ENCODE results near the gene RALGPS1. TPM values are rescaled to one million over a fixed set of nuclear protein-coding genes. Genes with fewer than 3 reads are reported as not detected.

RALGPS1 gene
- total and polyA plus RNA-seq, 3 experiments from 2014 or later: 1.6 to 3.2 (median 2.4) TPM

DNA sequence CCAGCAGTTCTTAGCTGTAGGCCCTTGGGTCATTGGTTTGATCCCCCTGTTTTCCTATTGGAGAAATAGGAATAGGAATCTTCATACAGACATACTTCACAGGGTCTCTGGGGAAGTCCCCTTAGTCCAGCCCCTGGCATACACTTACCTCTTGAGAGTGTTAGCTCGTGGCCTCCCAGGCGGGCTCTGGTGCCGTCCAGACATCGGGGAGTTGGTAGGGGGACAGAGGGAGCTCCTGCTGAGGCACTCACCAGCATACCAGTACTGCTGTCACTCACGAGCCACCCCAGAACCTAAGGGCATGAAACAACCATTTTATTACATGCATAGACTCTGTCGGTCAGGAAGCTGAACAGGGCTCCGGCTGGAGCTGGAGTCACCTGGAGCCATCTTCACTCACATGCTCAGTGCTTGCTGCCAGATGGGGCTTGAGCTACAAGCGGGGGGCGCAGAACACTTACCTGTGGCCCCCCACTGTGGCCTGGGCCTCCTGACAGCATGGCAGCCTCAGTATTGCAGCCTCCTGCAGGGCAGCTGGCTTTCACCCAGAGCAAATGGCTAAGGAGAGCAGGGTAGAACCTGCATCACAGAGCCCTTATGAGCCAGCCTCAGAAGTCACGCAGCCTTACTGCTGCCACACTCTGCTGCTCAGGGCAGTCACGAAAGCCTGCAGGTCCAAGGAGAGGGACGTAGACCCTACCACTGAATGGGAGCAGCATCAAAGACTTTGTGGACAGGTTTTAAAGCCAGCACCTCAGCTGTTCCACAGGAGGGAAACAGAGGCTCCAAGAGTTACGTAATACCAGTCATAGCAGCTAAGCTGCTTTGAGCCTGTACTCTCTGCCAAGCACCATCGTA, 266.1 kb downstream of the RALGPS1 start:
- CTCF ChIA-PET: interaction anchor here (1.3 kb wide), 1 partner anchor 18 kb away, joined by 4 read pairs; no protein-coding TSS in a partner anchor

DNA sequence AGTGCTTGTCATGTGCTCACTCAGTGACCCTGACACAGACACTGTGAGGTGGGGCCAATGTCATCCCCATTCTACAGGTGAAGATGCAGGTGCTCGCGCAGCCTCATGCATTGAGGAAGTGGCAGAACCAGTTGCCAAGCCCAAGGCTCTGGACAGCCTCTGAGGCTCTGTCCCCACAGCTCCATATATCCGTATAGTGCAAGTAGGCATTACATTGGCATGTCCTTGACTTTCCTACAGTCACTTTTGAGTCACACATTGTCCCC, 266.7 kb downstream of the RALGPS1 start:
- POLR2A ChIA-PET: no interaction called here
- no peak for DNase-seq
- H3K36me3 Mint-ChIP-seq: peaks cover 0 to 7% (median 6%) of the 10 kb centered on the region in 3 donors
- CTCF ChIA-PET: interaction anchor here (1.3 kb wide), 1 partner anchor 17 kb away, joined by 4 read pairs; no protein-coding TSS in a partner anchor
- no peaks in the 10 kb centered on the region for H3K9me3 ChIP-seq (ENCODE audit: low read length)
- H3K4me3 ChIP-seq (ENCODE audit: low read length): no peak overlapping the region
- no peak overlapping the region for H3K27ac ChIP-seq (ENCODE audit: low read depth, low read length)
- no peaks in the 10 kb centered on the region for H3K4me1 Mint-ChIP-seq
- no peaks in the 10 kb centered on the region for H3K27me3 Mint-ChIP-seq
- no peak overlapping the region for H3K4me3 Mint-ChIP-seq
- no peaks in the 10 kb centered on the region for H3K36me3 ChIP-seq (ENCODE audit: insufficient read depth, low read length)
- H3K9me3 Mint-ChIP-seq: no peaks in the 10 kb centered on the region
- H3K4me1 ChIP-seq (ENCODE audit: insufficient read depth, low read length): no peaks in the 10 kb centered on the region
- no peaks in the 10 kb centered on the region for H3K27me3 ChIP-seq (ENCODE audit: insufficient read depth, low read length, poor library complexity, severe bottlenecking)
- no peak overlapping the region for H3K27ac Mint-ChIP-seq

More for the DNA sequence above, 266.1 kb downstream of the RALGPS1 start:
- Mint-ChIP-seq H3K36me3 (peaks cover 0 to 9% (median 8%) of the 10 kb centered on the region in 3 donors), H3K4me1 (no peaks in the 10 kb centered on the region), H3K27ac (no peak overlapping the region), H3K9me3 (no peaks in the 10 kb centered on the region), H3K4me3 (no peak overlapping the region), H3K27me3 (no peaks in the 10 kb centered on the region)
- Histone ChIP-seq H3K4me1 (ENCODE audit: insufficient read depth, low read length) (no peaks in the 10 kb centered on the region), H3K36me3 (ENCODE audit: insufficient read depth, low read length) (no peaks in the 10 kb centered on the region), H3K27me3 (ENCODE audit: insufficient read depth, low read length, poor library complexity, severe bottlenecking) (no peaks in the 10 kb centered on the region), H3K9me3 (ENCODE audit: low read length) (no peaks in the 10 kb centered on the region), H3K27ac (ENCODE audit: low read depth, low read length) (no peak overlapping the region), H3K4me3 (ENCODE audit: low read length) (no peak overlapping the region)
- no peak for DNase-seq
- POLR2A ChIA-PET: no interaction called here

DNA sequence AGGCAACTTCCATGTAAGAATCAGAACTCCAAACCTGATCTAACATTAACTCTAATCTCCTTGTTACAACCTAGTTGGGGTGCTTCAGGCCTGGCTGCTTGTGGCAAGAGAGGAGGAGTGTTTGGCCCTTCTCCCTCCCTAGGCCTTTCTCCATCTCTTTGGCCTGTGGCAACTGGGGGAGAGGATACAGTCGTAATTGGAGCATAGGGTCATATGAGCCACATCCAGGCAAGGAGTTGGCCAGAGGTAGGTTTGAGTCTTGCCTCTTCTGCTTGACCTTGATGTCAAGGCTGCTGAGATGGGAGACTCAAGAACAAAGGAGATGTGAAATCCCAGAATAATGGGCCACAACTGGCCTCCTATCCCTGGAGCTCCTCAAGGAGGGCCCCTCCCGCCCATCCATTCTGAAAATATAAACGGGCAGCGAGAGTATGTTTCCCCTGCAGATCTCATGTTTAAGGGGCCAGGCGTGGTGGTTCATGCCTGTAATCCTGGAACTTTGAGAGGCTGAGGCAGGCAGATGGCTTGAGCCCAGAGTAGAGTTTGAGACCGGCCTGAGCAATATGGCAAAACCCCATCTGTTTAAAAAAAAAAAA, 267.1 kb downstream of the RALGPS1 start:
- Histone ChIP-seq H3K27ac (ENCODE audit: low read depth, low read length) (no peak overlapping the region), H3K4me3 (ENCODE audit: low read length) (no peak overlapping the region), H3K9me3 (ENCODE audit: low read length) (no peaks in the 10 kb centered on the region), H3K27me3 (ENCODE audit: insufficient read depth, low read length, poor library complexity, severe bottlenecking) (no peaks in the 10 kb centered on the region), H3K4me1 (ENCODE audit: insufficient read depth, low read length) (no peaks in the 10 kb centered on the region), H3K36me3 (ENCODE audit: insufficient read depth, low read length) (no peaks in the 10 kb centered on the region)
- POLR2A ChIA-PET: no interaction called here
- CTCF ChIA-PET: interaction anchor here (1.3 kb wide), 1 partner anchor 17 kb away, joined by 4 read pairs; no protein-coding TSS in a partner anchor
- H3K27me3 Mint-ChIP-seq: no peaks in the 10 kb centered on the region
- H3K4me3 Mint-ChIP-seq: no peak overlapping the region
- no peaks in the 10 kb centered on the region for H3K9me3 Mint-ChIP-seq
- no peaks in the 10 kb centered on the region for H3K4me1 Mint-ChIP-seq
- H3K27ac Mint-ChIP-seq: no peak overlapping the region
- DNase-seq: no peak
- H3K36me3 Mint-ChIP-seq: peaks cover 0 to 7% (median 6%) of the 10 kb centered on the region in 3 donors

DNA sequence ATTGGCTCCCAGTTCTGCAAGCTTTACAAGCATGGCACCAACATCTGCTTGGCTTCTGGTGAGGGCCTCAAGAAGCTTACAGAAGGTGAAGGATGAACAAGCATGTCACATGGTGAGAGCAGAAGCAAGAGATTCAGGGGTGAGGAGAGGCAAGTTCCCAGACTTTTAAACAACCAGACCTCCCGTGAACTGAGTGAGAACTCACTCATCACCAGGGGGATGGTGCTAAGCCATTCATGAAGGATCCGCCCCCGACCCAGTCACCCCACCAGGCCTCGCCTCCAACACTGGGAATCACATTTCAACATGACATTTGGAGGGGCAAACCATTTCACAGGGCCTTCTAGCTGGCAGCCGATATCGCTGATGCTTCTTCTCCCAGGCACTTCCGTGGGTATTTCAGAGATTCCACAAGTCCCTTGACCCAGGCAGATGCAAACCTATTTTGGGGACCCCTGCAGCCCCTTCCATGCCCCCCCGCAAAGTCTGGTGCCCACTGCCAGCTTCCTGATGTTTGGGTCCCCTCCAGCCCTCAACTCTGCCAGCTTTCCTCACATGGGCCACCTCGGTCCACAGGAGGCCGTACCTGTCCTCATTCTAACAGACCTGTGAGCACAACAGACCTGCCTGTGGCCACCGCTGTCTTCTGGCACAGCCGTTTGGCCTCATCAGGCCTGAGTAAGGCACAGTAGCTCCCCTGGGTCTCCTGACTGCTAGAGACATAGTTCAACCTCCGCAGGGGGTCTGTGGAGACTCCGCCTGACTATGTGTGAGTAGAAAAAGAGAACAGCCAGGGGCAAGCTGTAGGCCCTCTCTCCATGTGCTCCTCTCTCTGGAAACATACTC, 268.5 kb downstream of the RALGPS1 start:
- no peaks in the 10 kb centered on the region for H3K9me3 Mint-ChIP-seq
- no peaks in the 10 kb centered on the region for H3K27me3 ChIP-seq (ENCODE audit: insufficient read depth, low read length, poor library complexity, severe bottlenecking)
- no peaks in the 10 kb centered on the region for H3K36me3 ChIP-seq (ENCODE audit: insufficient read depth, low read length)
- H3K9me3 ChIP-seq (ENCODE audit: low read length): no peaks in the 10 kb centered on the region
- peaks cover 0 to 1% of the 10 kb centered on the region in 2 donors for H3K27me3 Mint-ChIP-seq
- H3K4me1 Mint-ChIP-seq: no peaks in the 10 kb centered on the region
- H3K27ac ChIP-seq (ENCODE audit: low read depth, low read length): no peak overlapping the region
- no peak overlapping the region for H3K4me3 ChIP-seq (ENCODE audit: low read length)
- no peak overlapping the region for H3K4me3 Mint-ChIP-seq
- no peaks in the 10 kb centered on the region for H3K4me1 ChIP-seq (ENCODE audit: insufficient read depth, low read length)
- H3K36me3 Mint-ChIP-seq: peaks cover 0 to 6% (median 5%) of the 10 kb centered on the region in 3 donors
- peak overlapping the region in 2 of 8 donors; percentile 11 to 36 for H3K27ac Mint-ChIP-seq
- POLR2A ChIA-PET: no interaction called here
- CTCF ChIA-PET: no interaction called here
- no peak for DNase-seq

DNA sequence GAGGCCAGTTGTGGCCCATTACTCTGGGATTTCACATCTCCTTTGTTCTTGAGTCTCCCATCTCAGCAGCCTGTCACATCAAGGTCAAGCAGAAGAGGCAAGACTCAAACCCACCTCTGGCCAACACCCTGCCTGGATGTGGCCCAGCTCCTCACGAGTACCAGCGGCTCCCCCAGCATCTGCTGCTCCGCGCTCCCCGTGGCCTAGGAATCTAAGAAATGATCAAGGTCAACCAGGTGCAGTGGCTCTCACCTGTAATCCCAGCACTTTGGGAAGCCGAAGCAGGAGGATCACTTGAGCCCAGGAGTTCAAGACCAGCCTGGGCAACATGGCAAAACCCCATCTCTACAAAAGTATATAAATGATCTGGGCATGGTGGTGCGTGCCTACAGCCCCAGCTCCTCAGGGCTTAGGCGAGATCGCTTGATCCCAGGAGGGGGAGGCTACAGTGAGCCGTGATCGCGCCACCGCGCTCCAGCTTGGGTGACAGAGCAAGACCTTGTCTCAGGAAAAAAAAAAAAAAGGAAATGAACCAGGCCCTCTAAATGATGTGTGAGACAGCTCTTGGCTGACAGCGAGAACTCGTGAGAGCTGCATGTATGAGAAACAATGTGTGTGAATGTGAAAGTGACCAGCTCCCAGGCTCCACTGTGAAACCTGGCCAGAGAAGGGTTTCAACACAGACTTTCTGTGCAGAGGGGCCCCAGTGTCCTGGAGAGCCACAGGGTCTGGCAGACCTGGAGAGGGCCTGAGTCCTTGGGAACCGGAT, 269.4 kb downstream of the RALGPS1 start:
- peaks cover 0 to 1% of the 10 kb centered on the region in 2 donors for H3K27me3 Mint-ChIP-seq
- Histone ChIP-seq H3K27ac (ENCODE audit: low read depth, low read length) (no peak overlapping the region), H3K4me3 (ENCODE audit: low read length) (no peak overlapping the region), H3K9me3 (ENCODE audit: low read length) (no peaks in the 10 kb centered on the region), H3K36me3 (ENCODE audit: insufficient read depth, low read length) (no peaks in the 10 kb centered on the region), H3K4me1 (ENCODE audit: insufficient read depth, low read length) (no peaks in the 10 kb centered on the region), H3K27me3 (ENCODE audit: insufficient read depth, low read length, poor library complexity, severe bottlenecking) (no peaks in the 10 kb centered on the region)
- ChIA-PET POLR2A (no interaction called here), CTCF (no interaction called here)
- H3K36me3 Mint-ChIP-seq: peaks cover 0 to 6% (median 5%) of the 10 kb centered on the region in 3 donors
- H3K9me3 Mint-ChIP-seq: no peaks in the 10 kb centered on the region
- no peak overlapping the region for H3K4me3 Mint-ChIP-seq
- DNase-seq: no peak
- H3K27ac Mint-ChIP-seq: peak overlapping the region in 3 of 8 donors; percentile 11 to 50 (median 36)
- no peaks in the 10 kb centered on the region for H3K4me1 Mint-ChIP-seq

DNA sequence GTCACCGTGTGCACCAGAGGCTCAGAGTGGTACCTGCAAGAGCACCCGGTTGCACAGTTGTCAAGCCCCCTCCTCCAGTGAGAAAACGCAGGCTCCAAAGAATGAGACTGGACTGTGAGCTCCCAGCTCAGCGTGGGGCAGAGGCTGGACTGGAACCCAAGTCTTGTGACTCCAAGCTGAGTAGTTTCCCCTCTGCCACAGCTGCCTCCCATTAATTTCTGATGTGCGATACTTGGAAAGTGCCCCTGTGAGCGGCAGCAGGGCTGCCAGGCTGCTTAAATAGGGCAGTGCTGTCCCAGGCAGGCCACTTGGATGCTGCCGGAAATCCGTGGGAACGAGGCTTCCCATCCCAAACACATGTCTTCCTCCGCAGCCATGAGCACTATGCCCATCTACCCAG, 270.1 kb downstream of the RALGPS1 start:
- Histone ChIP-seq H3K4me1 (ENCODE audit: insufficient read depth, low read length) (no peaks in the 10 kb centered on the region), H3K27ac (ENCODE audit: low read depth, low read length) (no peak overlapping the region), H3K9me3 (ENCODE audit: low read length) (no peaks in the 10 kb centered on the region), H3K27me3 (ENCODE audit: insufficient read depth, low read length, poor library complexity, severe bottlenecking) (no peaks in the 10 kb centered on the region), H3K36me3 (ENCODE audit: insufficient read depth, low read length) (no peaks in the 10 kb centered on the region), H3K4me3 (ENCODE audit: low read length) (no peak overlapping the region)
- Mint-ChIP-seq H3K27ac (peak overlapping the region in 1 of 8 donors; percentile 77), H3K36me3 (peaks cover 0 to 6% (median 5%) of the 10 kb centered on the region in 3 donors), H3K27me3 (peaks cover 0 to 1% of the 10 kb centered on the region in 2 donors), H3K4me3 (no peak overlapping the region), H3K9me3 (no peaks in the 10 kb centered on the region), H3K4me1 (no peaks in the 10 kb centered on the region)
- ChIA-PET CTCF (no interaction called here), POLR2A (no interaction called here)
- DNase-seq: no peak

DNA sequence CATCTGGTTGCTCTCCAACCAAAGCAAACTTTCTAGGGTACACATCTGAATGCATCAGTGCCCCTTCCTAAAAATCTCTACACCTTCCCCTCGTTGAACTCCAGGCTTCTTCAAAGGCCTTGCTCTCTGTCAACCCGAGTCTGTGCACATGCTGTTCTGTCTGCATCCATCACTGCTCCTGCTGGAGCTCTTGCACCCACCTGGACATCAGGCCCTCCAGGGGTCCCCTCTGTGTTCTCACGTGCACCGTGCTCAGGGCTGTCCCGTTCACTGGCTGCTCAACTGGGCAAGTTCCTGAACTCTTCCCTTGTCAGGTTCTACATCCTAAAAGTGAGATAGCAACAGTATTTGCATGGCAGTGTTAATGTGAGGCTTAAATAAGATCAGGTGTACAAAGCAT, 270.6 kb downstream of the RALGPS1 start:
- Histone ChIP-seq H3K27ac (ENCODE audit: low read depth, low read length) (no peak overlapping the region), H3K4me3 (ENCODE audit: low read length) (no peak overlapping the region), H3K36me3 (ENCODE audit: insufficient read depth, low read length) (no peaks in the 10 kb centered on the region), H3K27me3 (ENCODE audit: insufficient read depth, low read length, poor library complexity, severe bottlenecking) (no peaks in the 10 kb centered on the region), H3K4me1 (ENCODE audit: insufficient read depth, low read length) (no peaks in the 10 kb centered on the region), H3K9me3 (ENCODE audit: low read length) (no peaks in the 10 kb centered on the region)
- peaks cover 0 to 6% (median 5%) of the 10 kb centered on the region in 3 donors for H3K36me3 Mint-ChIP-seq
- H3K27me3 Mint-ChIP-seq: peaks cover 0 to 1% of the 10 kb centered on the region in 2 donors
- ChIA-PET CTCF (no interaction called here), POLR2A (no interaction called here)
- no peaks in the 10 kb centered on the region for H3K4me1 Mint-ChIP-seq
- DNase-seq: no peak
- no peak overlapping the region for H3K4me3 Mint-ChIP-seq
- H3K27ac Mint-ChIP-seq: peak overlapping the region in 1 of 8 donors; percentile 77
- no peaks in the 10 kb centered on the region for H3K9me3 Mint-ChIP-seq

Data from CD8-positive, alpha-beta memory T cell (primary cell).